KMS-11 (cell line): ENCODE measurements around the gene GNB1.

Experiments used
- H2AFZ ChIP-seq: fragments of 200-600 bp; sonication (generic); 2 replicates; pipeline ENCODE4 v1.6.1; 2016; ENCODE audit warnings: antibody characterized with exemption, mixed run types, low read depth
- H3K27ac ChIP-seq: fragments of 200-600 bp; sonication (generic); 2 replicates; pipeline ENCODE4 v1.6.1; 2016; ENCODE audit warnings: mild to moderate bottlenecking, mixed run types
- H3K27me3 ChIP-seq: fragments of 200-600 bp; sonication (generic); 2 replicates; pipeline ENCODE4 v1.6.1; 2017; ENCODE audit warnings: mild to moderate bottlenecking, low read depth, mixed run types, moderate library complexity; ENCODE audit not compliant: insufficient read depth
- H3K36me3 ChIP-seq: fragments of 200-600 bp; sonication (generic); 2 replicates; pipeline ENCODE4 v1.6.1; 2017; ENCODE audit warnings: mild to moderate bottlenecking, mixed run types; ENCODE audit not compliant: insufficient read depth
- H3K4me1 ChIP-seq: fragments of 200-600 bp; sonication (generic); 2 replicates; pipeline ENCODE4 v1.6.1; 2016; ENCODE audit warnings: mild to moderate bottlenecking, low read depth, mixed run types; ENCODE audit not compliant: poor library complexity, severe bottlenecking
- H3K4me2 ChIP-seq: fragments of 200-600 bp; sonication (generic); 2 replicates; pipeline ENCODE4 v1.7.0; 2016; ENCODE audit warnings: mild to moderate bottlenecking, mixed run types
- H3K4me3 ChIP-seq: fragments of 200-600 bp; sonication (generic); IDR thresholded peaks from 2 replicates; pipeline ENCODE4 v1.6.1; 2017; ENCODE audit warnings: low read depth, low read length, mixed read lengths; ENCODE audit not compliant: insufficient read depth
- H3K79me2 ChIP-seq: fragments of 200-600 bp; sonication (generic); 2 replicates; pipeline ENCODE4 v1.6.1; 2016; ENCODE audit warnings: low read depth, mixed run types; ENCODE audit not compliant: insufficient read depth
- H3K9ac ChIP-seq: fragments of 200-600 bp; sonication (generic); 2 replicates; pipeline ENCODE4 v1.6.1; 2016; ENCODE audit warnings: mild to moderate bottlenecking, mixed run types
- H4K20me1 ChIP-seq: fragments of 200-600 bp; sonication (generic); 2 replicates; pipeline ENCODE4 v1.6.1; 2016; ENCODE audit warnings: mild to moderate bottlenecking, mixed run types; ENCODE audit not compliant: insufficient read depth
- TF ChIP-seq, protein P1 (sequence below): fragments of 200-600 bp; sonication (generic); conservative IDR thresholded peaks from 2 replicates; pipeline ENCODE4 v1.6.1; 2017; ENCODE audit warnings: low read depth, mild to moderate bottlenecking, antibody characterized with exemption, low read length, moderate library complexity, mixed read lengths

GNB1 gene

DNA sequence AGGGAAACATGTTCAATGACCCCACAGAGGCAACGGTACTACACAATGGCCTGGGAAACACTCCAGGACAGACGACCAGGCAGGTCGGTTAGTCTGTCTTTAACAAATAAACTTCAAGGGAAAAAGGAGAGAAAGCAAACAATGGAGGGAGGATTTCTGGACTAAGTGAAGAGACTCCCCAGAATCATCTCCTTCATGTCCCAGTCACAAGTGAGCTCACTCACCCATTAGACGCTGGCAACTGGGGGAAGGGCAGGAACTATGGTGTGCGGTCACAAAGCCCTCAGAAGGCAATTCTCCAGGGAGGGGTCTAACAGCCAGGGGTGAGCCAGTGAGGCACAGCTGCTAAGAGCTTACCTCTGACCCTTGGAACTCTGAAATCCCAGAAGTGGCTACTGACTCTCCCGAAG is 57.0 kb downstream of the GNB1 start:
- Histone ChIP-seq H3K9ac (no peak overlapping the region), H3K36me3 (peaks cover 5% of the 10 kb centered on the region), H3K27ac (no peak overlapping the region), H3K79me2 (peaks cover 92% of the 10 kb centered on the region), H3K4me3 (no peak overlapping the region), H3K4me1 (peaks cover 3% of the 10 kb centered on the region), H3K27me3 (no peaks in the 10 kb centered on the region), H4K20me1 (no peaks in the 10 kb centered on the region), H3K4me2 (no peak overlapping the region), H2AFZ (no peak overlapping the region)
- TF ChIP-seq, protein P1, sequence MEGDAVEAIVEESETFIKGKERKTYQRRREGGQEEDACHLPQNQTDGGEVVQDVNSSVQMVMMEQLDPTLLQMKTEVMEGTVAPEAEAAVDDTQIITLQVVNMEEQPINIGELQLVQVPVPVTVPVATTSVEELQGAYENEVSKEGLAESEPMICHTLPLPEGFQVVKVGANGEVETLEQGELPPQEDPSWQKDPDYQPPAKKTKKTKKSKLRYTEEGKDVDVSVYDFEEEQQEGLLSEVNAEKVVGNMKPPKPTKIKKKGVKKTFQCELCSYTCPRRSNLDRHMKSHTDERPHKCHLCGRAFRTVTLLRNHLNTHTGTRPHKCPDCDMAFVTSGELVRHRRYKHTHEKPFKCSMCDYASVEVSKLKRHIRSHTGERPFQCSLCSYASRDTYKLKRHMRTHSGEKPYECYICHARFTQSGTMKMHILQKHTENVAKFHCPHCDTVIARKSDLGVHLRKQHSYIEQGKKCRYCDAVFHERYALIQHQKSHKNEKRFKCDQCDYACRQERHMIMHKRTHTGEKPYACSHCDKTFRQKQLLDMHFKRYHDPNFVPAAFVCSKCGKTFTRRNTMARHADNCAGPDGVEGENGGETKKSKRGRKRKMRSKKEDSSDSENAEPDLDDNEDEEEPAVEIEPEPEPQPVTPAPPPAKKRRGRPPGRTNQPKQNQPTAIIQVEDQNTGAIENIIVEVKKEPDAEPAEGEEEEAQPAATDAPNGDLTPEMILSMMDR, result no peak

DNA sequence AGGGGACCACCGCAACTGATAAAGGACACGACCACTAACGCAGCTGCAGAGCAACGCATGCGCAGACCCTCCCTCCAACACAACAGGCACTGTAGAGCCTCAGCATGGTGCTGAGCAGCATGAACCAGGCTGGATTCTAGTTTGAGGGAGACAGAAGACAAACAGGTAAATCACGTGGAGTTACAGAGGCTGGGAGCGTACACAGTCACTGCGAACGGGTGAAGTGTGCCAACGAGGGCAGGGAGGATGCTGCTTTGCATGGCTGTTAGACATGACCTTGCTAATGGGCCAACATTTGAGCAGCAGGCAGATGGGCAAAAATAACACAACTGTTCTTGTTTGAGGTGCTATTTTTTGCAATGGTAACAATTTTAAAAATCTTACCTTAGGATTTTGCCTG is 57.4 kb downstream of the GNB1 start:
- TF ChIP-seq, protein P1, result no peak
- Histone ChIP-seq H3K79me2 (peaks cover 92% of the 10 kb centered on the region), H2AFZ (no peak overlapping the region), H3K27ac (no peak overlapping the region), H3K27me3 (no peaks in the 10 kb centered on the region), H4K20me1 (no peaks in the 10 kb centered on the region; the same call in 1 of the 2 replicates), H3K36me3 (peaks cover 5% of the 10 kb centered on the region), H3K4me3 (no peak overlapping the region), H3K9ac (no peak overlapping the region), H3K4me1 (no peaks in the 10 kb centered on the region), H3K4me2 (no peak overlapping the region)

DNA sequence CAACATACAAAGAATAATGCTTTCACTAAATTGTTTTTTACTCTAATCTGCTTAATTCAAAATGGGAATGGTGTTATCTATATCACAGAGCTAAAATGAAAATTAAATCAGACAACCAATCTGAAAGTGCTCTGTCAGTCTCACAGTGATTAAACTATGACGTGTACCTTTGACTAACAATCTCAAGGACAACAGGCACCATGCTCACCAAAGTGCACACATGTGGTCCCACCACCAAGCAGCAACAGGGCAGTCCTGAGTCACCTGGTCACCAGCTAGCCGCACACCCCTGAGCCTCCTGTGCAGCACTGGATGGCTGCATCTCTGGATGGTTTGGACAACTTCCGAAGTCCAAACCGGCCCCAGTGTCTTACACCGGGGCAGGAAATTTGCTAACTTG is 58.1 kb downstream of the GNB1 start:
- no peaks in the 10 kb centered on the region for H3K4me1 ChIP-seq
- H3K9ac ChIP-seq, result no peak overlapping the region
- no peak overlapping the region for H3K27ac ChIP-seq
- TF ChIP-seq, protein P1, result no peak
- H3K4me3 ChIP-seq, result no peak overlapping the region
- H3K36me3 ChIP-seq, result peaks cover 5% of the 10 kb centered on the region
- H4K20me1 ChIP-seq, result no peaks in the 10 kb centered on the region; the same call in 1 of the 2 replicates
- H3K79me2 ChIP-seq, result peaks cover 92% of the 10 kb centered on the region
- H3K4me2 ChIP-seq, result no peak overlapping the region
- H2AFZ ChIP-seq, result no peak overlapping the region
- no peaks in the 10 kb centered on the region for H3K27me3 ChIP-seq

DNA sequence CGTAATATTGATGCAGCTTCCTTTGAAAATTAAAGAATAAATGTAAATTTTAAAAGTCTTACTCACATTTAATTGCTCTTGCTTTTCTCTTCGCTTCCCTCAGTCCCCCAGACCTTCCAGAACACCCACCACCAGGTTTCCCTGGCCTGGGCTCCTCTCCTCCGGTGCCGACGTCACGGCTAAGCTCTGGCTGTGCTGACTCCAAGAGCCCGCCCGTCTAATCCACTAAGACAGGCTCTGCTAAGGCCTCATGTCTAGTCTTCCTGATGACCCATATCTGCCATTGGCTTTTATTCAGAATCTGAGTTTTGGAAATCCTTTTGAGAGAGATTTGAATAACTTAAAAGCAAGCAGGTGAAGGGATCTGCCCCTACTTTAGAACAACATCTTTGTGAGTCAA is 58.7 kb downstream of the GNB1 start:
- no peak overlapping the region for H3K27ac ChIP-seq
- no peak overlapping the region for H3K9ac ChIP-seq
- H3K27me3 ChIP-seq, result no peaks in the 10 kb centered on the region
- H3K4me1 ChIP-seq, result no peaks in the 10 kb centered on the region
- peaks cover 92% of the 10 kb centered on the region for H3K79me2 ChIP-seq
- H3K4me3 ChIP-seq, result no peak overlapping the region
- H4K20me1 ChIP-seq, result peaks cover 3% of the 10 kb centered on the region; the same call in 1 of the 2 replicates
- H3K36me3 ChIP-seq, result peaks cover 5% of the 10 kb centered on the region
- no peak overlapping the region for H3K4me2 ChIP-seq
- H2AFZ ChIP-seq, result no peak overlapping the region
- TF ChIP-seq, protein P1, result no peak
